DMS53 treated with DMSO at 0.1 percent for 48 hours (cell line): ENCODE measurements around the gene RABGAP1L.
"Not testable (repeated sequence)": the region's sequence is repeated elsewhere in the genome, so short reads cannot be mapped to it uniquely, and the experiment has no call there.

Experiments
- DNase-seq: peaks from one replicate; lab custom pipeline; 2025; ENCODE audit not compliant: unreplicated experiment; lab: John Stamatoyannopoulos, UW

RABGAP1L gene

DNA sequence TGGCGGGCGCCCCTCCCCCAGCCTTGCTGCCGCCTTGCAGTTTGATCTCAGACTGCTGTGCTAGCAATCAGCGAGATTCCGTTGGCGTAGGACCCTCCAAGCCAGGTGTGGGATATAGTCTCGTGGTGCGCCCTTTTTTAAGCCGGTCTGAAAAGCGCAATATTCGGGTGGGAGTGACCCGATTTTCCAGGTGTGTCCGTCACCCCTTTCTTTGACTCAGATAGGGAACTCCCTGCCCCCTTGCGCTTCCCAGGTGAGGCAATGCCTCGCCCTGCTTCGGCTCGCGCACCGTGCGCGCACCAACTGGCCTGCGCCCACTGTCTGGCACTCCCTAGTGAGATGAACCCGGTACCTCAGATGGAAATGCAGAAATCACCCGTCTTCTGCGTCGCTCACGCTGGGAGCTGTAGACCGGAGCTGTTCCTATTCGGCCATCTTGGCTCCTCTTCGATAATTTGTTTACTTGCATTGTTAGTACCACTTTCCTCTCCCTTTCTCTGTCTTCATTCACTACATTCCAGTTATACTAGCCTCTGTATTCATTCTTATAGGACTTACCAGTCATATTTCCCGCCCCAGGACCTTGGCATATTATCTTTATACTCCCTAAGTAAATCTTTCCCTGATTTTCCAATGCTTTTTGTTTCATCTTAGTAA is 79.7 kb downstream of the RABGAP1L start:
- peak; percentile 47 for DNase-seq

- peak; percentile 47 for DNase-seq
Measured at GRCh38 chr1:174239541-174239940, 80.2 kb downstream of the RABGAP1L start.

GRCh38 chr1:174242856-174243255 is 83.5 kb downstream of the RABGAP1L start:
- DNase-seq = no peak

DNA sequence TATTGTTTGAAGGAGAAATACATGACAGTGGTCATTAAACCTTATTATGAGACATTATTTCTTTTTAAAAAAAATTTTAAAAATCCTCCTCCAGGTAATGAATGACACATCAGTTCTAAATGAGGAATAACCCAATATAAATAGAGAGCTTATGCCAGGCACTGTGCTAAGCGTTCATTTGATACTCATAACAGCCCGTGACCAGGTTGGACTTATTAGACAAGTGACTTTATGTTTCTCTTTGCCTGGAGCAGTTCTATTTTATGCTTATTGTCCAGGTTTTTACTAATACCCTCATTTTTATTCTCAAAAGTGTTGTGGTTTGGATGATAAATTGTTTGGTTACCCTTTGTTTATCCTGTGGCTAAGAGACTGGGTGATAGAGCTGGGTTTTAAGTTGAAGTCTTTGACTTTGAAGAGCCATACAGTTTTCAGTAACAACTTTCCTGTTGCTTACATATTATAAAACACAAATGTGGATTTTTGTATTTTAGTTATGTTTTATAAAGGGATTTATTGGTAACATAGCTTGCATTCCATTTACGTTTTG is 84.2 kb downstream of the RABGAP1L start:
- DNase-seq = no peak

- DNase-seq = no peak
Measured at GRCh38 chr1:174244017-174244416, 84.7 kb downstream of the RABGAP1L start.

DNA sequence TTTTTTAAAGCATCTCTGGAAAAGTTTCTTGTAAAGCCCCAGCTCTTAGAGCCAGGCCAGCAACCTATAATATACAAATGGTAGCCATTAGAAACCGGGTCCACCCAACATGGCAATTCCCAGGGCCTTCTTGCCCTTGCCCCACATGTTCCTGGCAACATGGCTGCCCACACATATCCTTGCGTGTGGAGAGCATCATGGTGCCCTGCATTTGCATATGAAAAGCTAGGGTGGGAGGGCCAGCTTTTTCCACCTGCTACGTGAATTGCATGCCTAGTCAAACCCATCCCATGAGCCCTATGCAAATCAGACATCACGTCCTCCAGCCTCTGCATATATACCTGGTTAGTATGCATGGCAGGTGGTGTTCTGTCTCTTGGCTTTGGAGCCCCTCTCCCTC is 88.2 kb downstream of the RABGAP1L start:
- DNase-seq = no peak

DNA sequence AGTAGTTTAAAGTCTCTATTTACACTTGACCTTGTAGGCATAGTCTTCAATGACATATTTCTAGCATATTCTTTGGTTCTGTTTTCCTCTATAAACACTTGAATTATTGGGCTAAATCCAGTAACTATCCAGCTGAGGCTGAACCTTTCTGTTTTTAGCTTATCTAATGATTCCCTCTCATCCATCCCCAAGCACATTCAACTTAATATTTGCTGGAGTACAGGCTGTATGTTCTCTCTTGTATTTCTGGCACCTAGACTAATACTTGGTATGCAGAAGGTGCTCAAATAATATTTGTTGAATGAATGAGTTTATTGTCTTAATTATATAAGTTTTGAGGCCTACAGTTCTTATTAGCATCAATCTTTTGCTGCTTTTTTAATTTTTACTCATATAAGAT is 88.7 kb downstream of the RABGAP1L start:
- DNase-seq = no peak

- DNase-seq = not testable (repeated sequence)
Measured at GRCh38 chr1:174256386-174256785, 97.1 kb downstream of the RABGAP1L start.

- DNase-seq = peak; percentile 46
Measured at GRCh38 chr1:174258148-174258550, 98.8 kb downstream of the RABGAP1L start.

DNA sequence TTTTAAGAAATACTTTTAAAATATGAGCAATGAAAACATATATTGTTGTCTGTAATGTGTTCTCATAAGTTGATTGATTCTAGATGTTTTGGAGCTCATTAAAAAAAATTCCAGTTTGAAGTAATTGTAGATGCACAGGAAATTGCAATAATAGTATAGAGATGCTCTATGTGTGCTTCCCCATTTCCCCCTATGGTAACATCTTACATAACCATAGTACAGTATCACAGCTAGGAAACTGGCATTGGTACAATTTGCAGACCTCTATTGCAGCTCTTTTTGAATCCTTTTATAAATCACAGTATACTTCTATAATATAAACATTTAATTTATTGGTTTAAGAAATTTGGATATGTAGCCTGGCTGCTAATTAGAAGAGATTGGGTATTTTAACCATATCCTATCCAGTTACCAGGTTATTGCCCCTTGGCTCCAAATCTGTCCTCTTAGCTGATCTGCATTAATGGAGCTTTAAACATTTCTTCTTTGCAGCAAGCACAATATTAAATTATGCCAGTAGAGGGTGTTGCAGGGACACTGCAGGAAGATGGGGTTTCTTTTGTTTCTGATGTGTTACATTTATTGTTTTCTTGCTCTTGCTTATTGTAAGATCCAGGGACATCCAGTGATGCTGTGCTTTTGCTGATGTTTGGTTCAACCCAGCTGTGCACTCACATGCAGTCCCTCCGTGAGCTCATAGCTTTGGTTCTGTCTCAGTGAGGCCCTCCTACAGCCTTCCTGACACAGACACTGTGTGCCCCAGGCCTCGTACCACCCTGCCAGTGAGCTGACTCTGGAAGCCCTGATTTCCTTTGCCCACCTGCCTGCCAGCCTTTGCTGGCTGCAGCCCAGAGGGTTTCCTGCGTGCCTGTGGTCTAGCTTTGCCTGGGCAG is 103.3 kb downstream of the RABGAP1L start:
- DNase-seq = peak; percentile 52

DNA sequence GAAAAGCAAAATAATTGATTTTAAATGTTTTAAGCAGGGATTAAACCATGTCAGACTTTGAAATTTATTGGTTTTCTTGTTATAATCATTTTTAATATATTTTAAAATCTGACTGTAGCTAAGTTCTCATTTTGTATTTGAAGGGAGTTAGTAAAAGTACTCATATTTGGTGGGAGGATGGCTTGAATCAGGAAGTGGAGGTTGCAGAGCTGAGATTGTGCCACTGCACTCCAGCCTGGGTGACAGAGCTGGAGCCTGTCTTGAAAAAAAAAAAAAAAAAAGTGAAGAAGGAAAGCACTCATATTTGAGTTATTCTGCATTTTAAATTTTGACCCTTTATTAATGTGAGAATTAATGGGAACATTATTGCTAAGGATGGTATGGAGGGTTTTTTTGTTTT is 106.0 kb downstream of the RABGAP1L start:
- DNase-seq = no peak

DNA sequence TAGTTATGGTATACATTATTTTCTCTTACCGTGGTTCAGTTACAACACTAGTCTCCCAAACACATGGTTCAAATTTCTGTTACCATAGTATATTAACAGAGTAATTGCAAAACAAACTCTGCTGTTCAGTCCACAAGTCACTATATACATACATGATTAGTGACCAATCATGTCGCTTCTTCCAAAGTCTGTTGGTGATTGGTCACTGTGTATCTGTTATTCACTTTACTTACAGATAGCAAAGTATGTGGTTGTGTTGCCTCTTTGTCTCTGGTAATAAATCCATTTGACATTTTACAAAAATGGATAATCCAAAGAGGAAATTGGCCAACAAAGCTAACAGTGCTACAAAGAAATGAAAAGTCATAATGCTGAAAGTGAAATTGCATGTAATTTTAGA is 107.2 kb downstream of the RABGAP1L start:
- DNase-seq = no peak

DNA sequence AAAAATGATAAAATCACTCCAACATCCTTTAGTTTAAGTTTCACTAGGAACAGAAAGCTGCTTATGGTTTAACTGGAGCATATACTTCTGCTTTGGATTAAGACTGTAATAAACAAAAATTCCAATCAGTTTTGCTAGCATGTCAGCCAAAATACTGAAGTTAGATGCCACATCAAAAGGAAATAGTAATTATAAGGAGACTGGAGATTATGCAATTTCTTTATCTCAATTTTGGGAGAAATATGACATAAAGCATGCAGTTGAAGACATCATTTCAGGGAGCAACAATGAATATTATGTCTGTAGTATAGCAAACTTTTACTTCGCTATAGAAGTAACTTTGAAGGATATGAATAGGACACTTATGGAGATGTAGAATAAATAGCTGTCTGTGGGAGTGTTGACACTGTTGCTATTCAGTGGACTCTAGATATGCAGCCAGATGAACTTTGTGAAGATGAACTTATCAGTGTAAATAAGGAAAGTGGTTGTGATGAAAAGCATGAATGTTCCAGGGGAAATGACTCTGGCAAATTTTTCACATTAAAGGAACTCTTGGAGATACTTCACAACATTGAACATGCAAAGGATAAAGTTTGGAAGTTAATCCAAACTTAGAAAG is 107.8 kb downstream of the RABGAP1L start:
- DNase-seq = no peak

DNA sequence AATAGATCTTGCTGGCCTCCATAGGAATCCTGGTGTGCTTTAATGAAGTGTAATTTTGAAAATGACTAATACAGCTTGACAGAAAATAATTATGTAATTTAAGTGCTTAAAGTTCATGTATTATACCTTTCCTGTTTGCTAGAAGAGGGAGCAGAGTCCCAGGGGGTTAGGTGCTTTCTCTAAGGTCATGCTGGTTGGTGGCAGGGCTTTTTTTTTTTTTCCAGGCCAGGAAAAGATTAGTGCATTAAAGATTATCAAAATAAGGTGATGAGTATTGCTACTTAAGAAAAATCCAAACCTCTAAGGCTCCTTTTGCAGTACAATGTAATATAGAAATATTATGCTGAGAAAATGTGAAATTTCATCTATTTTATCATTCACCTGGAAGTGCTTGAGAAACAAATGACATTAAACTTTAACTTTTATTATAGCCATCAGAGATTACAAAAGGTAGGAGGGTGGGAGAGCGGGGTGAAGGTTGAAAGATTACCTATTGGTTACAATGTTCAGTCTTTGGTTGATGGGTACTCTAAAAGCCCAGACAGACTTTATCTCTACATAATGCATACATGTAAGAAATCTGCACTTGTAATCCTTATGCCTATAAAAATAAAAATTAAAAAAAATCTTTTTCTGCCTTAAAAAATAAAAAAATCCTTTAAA is 110.8 kb downstream of the RABGAP1L start:
- no peak for DNase-seq

GRCh38 chr1:174273190-174273589 is 113.9 kb downstream of the RABGAP1L start:
- no peak for DNase-seq

DNA sequence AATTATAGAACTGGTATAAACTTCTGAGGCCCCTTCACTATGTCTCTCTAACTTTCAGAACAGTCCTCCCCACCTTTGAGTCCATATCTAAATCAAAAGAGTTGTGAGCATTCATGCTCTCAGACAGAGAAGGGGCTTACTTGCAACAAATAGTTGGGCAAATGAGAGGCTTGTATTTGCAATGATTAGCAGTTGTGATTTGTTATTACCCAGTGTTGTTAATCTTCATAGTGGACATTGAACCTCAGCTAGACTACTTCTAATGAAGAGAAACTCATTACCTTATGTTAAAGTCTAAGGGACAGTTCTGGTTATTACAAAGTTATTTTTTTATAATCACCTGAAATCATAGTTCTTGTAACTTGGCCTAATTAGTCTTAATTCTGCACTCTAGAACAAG is 114.5 kb downstream of the RABGAP1L start:
- no peak for DNase-seq

- no peak for DNase-seq
Measured at GRCh38 chr1:174274452-174274851, 115.1 kb downstream of the RABGAP1L start.

DNA sequence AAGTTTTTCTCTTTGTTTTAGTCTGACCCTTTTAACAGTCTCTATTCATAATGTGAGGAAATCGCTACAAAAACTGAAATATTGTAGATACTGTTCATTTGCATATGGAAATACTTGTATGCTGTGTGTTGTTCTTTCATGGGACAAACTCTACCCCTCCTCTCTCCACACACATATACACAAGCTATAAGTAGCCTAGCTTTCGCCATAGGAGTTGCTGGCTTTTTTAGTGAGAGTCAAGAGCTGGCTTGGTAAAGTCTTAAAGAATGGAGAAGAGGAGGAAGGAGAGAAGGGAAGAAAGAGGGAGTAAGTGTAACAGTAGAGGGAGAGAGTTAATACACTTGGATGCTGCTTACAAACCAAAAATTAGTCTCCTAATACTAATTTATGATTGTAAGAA is 115.6 kb downstream of the RABGAP1L start:
- DNase-seq = no peak

DNA sequence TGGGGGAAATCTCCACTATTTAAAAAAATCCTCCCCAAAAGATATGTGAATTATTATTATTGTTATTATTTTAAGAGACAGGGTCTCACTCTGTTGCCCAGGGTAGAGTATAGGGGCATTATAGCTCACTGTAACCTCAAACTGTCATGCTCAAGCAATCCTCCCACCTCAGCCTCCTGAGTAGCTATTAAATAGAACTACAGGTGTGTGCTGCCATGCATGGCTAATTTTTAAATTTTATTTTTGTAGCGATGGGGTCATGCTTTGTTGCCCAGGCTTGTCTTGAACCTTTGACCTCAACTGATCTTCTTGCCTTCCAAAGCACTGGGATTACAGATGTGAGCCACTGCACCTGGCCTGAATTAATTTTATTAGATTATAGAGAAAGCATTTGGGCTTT is 116.8 kb downstream of the RABGAP1L start:
- DNase-seq = no peak

GRCh38 chr1:174284052-174284451 is 124.7 kb downstream of the RABGAP1L start:
- DNase-seq = no peak

- no peak for DNase-seq
Measured at GRCh38 chr1:174286042-174286441, 126.7 kb downstream of the RABGAP1L start.
